Measurements from ENCODE around the gene PCSK6.

- no peak for TF ChIP-seq CTCF (IDR thresholded peaks at IDR 0.05)
- TF ChIP-seq POLR2A (IDR thresholded peaks at IDR 0.05): no peak
Measured at GRCh38 chr15:101510212-101511197, 21.0 kb upstream of the PCSK6 start.

All from stomach (tissue), 4 donors.